HG03196 (cell line): ENCODE results near the gene FFAR1.

ENCODE experiments used
- ATAC-seq: cut with Tn5 transposase; IDR thresholded peaks from one replicate; pipeline ENCODE4 v1.9.1; 2021; ENCODE audit not compliant: unreplicated experiment

FFAR1 gene

DNA sequence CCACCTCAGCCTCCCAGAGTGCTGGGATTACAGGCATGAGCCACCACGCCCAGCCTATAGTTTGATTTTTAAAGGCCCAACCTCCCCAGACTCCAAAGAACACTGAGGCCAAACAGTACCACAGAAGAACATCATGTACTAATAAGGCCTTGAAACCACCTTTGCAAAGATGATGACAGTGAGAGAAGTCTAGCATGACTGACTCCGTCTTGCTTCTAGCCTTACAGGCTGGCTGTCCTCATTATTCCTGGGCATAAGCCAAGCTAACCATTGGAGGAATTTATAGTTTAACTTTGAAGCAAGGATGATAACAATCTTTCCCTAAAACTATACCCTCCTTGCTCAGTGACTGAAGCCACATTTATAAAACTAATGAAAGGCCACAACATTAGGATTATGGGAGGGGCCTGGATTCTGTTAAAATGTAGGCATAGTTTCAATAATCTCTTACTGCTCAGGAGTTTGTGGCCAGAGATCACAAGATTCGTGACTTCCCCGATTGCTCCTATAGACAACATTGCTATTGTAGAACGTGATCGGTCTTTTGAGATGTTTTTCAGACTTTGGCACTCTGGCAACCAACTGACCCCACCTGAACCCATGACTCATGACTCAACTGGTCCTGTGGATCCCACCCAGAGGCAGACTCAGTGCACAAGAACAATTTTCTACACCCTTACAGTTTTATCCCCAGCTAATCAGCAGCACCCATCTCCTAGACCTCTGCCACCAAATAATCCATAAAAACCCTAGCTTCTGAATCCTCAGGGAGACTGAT, 40.8 kb downstream of the FFAR1 start:
- no peak for ATAC-seq

DNA sequence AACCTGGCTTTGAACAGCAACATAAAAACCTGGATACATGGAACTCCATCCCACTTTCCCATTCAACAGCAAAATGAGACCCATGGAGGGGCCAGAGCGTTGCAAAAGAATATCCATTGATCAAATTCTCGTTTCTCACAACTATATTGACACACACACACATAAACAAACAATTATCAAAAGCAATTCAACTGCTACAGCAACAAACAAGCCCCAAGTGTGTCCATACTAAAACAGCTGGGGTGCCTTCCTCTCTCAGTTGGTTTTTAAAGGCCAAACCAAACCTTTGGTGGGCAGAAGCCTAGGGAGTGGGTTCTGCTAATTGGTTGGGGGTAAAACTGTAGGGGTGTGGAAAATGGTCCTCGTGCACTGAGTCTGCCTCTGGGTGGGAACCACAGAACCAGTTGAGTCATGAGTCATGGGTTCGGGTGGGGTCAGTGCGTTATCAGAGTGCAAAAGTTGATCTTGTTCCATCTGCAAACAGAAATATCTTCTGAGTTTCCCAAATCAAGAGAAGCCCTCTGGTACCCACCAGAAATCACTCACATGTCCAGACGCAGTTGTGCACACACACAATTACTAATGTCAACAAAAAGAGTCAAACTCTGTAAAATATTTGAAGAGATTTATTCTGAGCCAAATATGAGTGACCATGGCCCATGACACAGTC, 41.6 kb downstream of the FFAR1 start:
- ATAC-seq: no peak

DNA sequence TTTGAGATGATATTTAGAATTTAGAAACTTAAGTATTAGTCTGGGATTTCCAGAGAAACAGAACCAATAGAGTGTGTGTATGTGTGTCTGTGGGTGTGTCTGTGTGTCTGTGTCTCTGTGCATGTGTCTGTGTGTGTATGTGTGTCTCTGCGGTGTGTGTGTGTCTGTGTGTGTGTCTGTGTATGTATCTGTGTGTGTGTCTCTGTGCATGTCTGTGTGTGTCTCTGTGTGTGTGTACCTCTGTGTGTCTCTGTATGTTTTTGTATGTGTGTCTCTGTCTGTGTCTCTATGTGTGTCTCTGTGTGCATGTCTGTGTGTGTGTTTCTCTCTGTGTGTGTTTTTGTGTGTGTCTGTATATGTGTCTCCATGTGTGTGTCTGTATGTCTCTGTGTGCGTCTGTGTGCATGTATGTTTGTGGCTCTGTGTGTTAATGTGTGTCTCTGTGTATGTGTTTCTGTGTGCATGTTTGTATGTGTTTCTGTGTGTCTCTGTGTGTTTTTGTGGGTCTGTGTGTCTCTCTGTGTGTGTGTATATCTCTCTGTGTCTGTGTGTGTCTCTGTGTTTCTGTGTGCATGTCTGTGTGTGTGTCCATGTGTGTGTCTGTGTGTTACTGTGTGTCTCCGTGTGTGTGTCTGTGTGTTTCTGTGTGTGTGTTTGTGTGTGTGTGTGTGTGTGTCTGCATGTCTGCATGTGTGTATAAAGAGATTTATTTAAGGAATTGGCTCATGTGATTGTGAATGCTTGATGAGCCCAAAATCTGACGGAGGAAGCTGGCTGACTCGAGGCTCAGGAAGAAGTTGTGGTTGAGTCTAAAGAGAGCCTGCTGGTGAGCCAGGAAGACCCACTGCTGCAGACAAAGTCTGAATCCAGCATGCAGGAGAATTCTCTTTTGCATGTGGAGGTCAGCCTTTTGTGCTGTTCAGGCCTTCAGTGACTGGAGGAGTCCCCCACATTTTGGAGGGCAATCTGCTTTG, 45.3 kb downstream of the FFAR1 start:
- ATAC-seq: no peak

DNA sequence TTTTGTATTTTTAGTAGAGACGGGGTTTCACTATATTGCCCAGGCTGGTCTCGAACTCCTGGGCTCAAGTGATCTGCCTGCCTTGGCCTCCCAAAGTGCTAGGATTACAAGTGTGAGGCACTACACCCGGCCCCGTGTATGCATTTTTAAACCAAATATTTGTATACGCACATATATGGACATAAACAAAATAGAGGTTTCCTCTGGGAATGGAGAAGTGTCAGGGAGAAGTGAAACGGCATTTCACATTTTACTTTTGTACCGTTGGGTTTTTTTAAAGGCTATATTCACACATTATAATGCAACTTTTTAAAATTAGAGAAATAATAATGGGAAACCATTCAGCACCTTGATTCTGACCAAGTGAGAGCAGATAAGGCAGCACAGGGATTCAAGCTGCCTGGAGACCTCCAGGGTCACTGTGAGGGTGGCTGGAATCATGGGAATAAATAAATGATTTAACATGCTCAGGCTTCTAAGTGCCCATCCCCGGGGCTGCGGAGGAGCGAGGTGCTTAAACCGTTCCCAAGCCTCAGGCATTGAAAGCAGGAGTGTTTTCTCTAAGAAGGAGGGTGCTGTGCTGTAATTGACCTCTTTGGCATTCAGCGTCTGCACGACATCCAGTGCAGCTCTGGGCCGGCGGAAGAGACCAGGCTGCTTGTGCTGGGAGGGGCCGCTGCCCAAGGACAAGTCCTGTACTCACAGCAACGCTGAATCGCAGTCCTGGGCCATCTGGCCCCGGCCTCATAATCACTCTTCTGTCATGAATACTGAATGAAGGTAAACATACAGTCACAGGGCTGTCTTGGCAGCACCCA, 47.9 kb downstream of the FFAR1 start:
- no peak for ATAC-seq

DNA sequence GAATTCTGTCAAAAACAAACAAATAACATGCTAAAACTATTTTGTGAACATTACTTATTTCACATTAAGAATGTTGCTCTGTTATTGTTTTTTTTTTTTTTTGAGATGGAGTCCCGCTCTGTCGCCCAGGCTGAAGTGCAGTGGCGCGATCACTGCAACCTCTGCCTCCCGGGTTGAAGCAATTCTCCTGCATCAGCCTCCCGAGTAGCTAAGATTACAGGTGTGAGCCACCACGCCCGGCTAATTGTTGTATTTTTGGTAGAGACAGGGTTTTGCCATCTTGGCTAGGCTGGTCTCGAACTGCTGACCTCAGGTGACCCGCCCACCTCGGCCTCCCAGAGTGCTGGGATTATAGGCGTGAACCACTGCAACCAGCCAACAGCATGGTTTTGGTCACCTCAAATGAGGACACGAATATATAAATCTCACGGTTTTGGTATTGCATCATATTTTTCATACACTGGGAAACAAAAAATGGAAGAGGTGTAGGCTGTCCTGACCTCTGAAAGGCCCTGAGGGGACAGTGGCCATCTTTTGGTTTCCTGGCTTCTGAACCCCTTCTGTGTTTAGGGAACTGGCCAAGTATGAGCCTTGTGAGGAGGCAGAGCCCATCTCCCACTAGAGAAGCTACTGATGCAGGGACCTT, 48.7 kb downstream of the FFAR1 start:
- no peak for ATAC-seq

DNA sequence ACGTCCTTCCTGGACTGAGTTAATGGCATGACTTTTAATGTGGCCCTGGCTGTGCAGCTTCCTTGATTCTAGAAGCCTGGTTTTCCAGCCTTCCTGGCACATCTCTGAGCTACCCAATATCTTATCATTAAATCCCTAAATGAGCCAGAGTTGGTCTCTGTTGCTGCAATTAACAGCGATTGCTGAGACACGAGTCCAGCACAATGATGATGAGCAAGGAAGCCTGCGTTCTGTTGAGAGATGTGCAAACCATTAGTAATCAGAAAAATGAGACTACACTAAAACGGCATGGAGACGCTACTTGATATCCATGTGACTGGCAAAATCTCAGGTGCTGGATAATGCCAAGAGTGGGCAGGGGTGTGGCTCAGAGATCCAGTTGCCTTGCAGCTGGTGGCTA, 49.4 kb downstream of the FFAR1 start:
- no peak for ATAC-seq
